Endodermal cell (in vitro differentiated cells): ENCODE data around the gene DLG2. TPM values are rescaled to one million over a fixed set of nuclear protein-coding genes. Genes with fewer than 3 reads are reported as not detected.

ENCODE experiments used
- DNase-seq: peaks from one replicate; pipeline ENCODE4 v3.0.0-alpha.2; 2017
- H3K27ac ChIP-seq: 2 replicates; pipeline ENCODE4 v1.5.1; 2013; ENCODE audit warnings: mild to moderate bottlenecking, low read depth, low read length, moderate library complexity
- H3K27me3 ChIP-seq: 2 replicates; pipeline ENCODE4 v1.6.1; 2013; ENCODE audit warnings: mild to moderate bottlenecking, low read length, moderate library complexity; ENCODE audit not compliant: insufficient read depth, control insufficient read depth, poor library complexity, severe bottlenecking
- H3K36me3 ChIP-seq: 2 replicates; pipeline ENCODE4 v1.7.0; 2013; ENCODE audit warnings: mild to moderate bottlenecking, low read length, moderate library complexity; ENCODE audit not compliant: control insufficient read depth, insufficient read depth
- H3K4me1 ChIP-seq: one replicate; pipeline ENCODE4 v1.7.0; 2013; ENCODE audit warnings: low read length; ENCODE audit not compliant: control insufficient read depth, insufficient read depth
- H3K4me3 ChIP-seq: 2 replicates; pipeline ENCODE4 v1.5.1; 2013; ENCODE audit warnings: mild to moderate bottlenecking, low read length, moderate library complexity
- H3K9ac ChIP-seq: 2 replicates; pipeline ENCODE4 v1.6.1; 2013; ENCODE audit warnings: mild to moderate bottlenecking, low read length, moderate library complexity; ENCODE audit not compliant: poor library complexity, severe bottlenecking; ENCODE audit errors: extremely low read depth
- H3K9me3 ChIP-seq: 2 replicates; pipeline ENCODE4 v1.6.1; 2013; ENCODE audit warnings: mild to moderate bottlenecking, low read length, moderate library complexity; ENCODE audit not compliant: control insufficient read depth
- H3K27ac Mint-ChIP-seq: 2 replicates; pipeline ENCODE4 v1.8.0; 2020; ENCODE audit warnings: mixed read lengths
- H3K27me3 Mint-ChIP-seq: 2 replicates; pipeline ENCODE4 v1.8.0; 2021; ENCODE audit warnings: mild to moderate bottlenecking, mixed read lengths; ENCODE audit not compliant: insufficient read depth
- H3K36me3 Mint-ChIP-seq: 2 replicates; pipeline ENCODE4 v1.8.0; 2020; ENCODE audit warnings: low read depth, mixed read lengths
- H3K4me1 Mint-ChIP-seq: 2 replicates; pipeline ENCODE4 v1.8.0; 2020; ENCODE audit warnings: mixed read lengths
- H3K4me3 Mint-ChIP-seq: 2 replicates; pipeline ENCODE4 v1.8.0; 2020; ENCODE audit warnings: mild to moderate bottlenecking, moderate library complexity, mixed read lengths
- H3K9me3 Mint-ChIP-seq: 2 replicates; pipeline ENCODE4 v1.8.0; 2020; ENCODE audit warnings: mild to moderate bottlenecking, mixed read lengths
- WGBS, 2 experiments: methylation state at CpG; one replicate each; pipeline versions ENCODE4 v1.1.5 to v1.1.7; 2013; ENCODE audit warnings: missing lambda C conversion rate in 2 of 2, mixed read lengths in 1 of 2; ENCODE audit not compliant: insufficient coverage in 1 of 2, insufficient read length in 1 of 2; 5-methylcytosine and 5-hydroxymethylcytosine counted together
- total RNA-seq, 2 donors: library from RNA; stranded (reverse); fragmentation: NEBNext Ultra II Directional in 1 of 2; extraction: Animal tissue kit (Norgen Biotek cat#: 25700) in 1 of 2; gene quantifications; 2 replicates in 1 of 2; 3 replicates in 1 of 2; pipeline ENCODE4 v1.2.1, GENCODE V29; 2021
- TF ChIP-seq, protein P1 (sequence below): fragments of 200-600 bp; sonication (generic); conservative IDR thresholded peaks from 2 replicates; pipeline ENCODE4 v1.5.0; 2021; ENCODE audit warnings: antibody characterized with exemption, mild to moderate bottlenecking

Gene DLG2
- total RNA-seq, 2 donors from 2014 or later, result 9.6 to 10.6 TPM

DNA sequence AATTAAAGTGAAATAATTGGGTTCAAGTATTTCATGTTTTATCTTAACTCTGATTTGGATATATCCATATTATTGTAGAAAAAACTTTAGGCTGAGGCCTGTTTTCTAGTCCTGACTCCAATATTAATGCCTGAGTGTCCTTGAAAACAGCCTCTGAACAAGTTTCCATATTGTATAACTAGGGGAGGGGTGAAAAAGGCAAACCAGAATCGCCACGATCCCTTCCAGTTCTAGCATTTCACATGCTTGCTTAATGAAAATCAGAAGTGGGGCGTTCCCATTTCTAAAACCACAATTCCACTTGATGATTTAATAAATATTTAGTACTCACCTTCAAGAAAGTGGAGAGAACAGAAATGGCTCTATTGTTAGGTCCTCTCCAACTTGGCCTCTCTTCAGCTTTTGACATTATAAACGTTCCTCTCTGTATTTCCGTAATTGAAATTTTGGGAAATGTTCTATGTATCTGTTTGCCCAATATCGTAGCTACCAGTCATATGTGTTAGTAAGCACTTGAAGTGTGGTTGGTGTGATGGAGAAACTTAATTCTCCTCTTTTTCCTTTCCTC, 1779.6 kb downstream of the DLG2 start:
- no peak for DNase-seq
- no peaks in the 10 kb centered on the region for H3K9me3 Mint-ChIP-seq
- Histone ChIP-seq H3K27ac (no peak overlapping the region), H3K9ac (no peak overlapping the region), H3K9me3 (no peaks in the 10 kb centered on the region), H3K4me3 (no peak overlapping the region), H3K4me1 (no peaks in the 10 kb centered on the region), H3K36me3 (no peaks in the 10 kb centered on the region), H3K27me3 (no peaks in the 10 kb centered on the region)
- H3K36me3 Mint-ChIP-seq, result no peaks in the 10 kb centered on the region
- H3K27ac Mint-ChIP-seq, result no peak overlapping the region
- H3K27me3 Mint-ChIP-seq, result no peaks in the 10 kb centered on the region
- WGBS, 2 experiments, result 93 to 100% methylated on average over 2 to 6 of the region's 6 CpGs
- H3K4me3 Mint-ChIP-seq, result no peak overlapping the region
- no peaks in the 10 kb centered on the region for H3K4me1 Mint-ChIP-seq
- TF ChIP-seq, protein P1, sequence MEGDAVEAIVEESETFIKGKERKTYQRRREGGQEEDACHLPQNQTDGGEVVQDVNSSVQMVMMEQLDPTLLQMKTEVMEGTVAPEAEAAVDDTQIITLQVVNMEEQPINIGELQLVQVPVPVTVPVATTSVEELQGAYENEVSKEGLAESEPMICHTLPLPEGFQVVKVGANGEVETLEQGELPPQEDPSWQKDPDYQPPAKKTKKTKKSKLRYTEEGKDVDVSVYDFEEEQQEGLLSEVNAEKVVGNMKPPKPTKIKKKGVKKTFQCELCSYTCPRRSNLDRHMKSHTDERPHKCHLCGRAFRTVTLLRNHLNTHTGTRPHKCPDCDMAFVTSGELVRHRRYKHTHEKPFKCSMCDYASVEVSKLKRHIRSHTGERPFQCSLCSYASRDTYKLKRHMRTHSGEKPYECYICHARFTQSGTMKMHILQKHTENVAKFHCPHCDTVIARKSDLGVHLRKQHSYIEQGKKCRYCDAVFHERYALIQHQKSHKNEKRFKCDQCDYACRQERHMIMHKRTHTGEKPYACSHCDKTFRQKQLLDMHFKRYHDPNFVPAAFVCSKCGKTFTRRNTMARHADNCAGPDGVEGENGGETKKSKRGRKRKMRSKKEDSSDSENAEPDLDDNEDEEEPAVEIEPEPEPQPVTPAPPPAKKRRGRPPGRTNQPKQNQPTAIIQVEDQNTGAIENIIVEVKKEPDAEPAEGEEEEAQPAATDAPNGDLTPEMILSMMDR, result no peak

DNA sequence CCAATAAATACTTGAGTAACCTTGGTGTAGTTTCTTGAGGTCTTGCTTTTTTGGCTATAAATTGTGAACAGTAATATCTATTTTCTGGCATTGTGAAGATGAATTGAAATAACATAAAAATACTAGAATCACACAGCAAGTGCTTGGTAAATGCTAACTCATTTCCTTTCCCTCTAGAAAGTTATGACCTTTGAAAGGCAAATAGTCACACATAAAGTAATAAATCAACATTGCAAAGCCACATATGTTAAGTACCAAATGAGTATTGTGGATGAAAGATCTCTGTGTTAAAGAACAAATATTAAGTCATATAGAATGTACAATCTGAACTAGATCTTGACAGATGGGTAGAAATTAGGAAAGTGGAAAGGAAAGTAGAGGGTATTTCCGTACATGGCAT, 1781.3 kb downstream of the DLG2 start:
- peaks cover 1% of the 10 kb centered on the region for H3K27me3 Mint-ChIP-seq
- no peaks in the 10 kb centered on the region for H3K9me3 Mint-ChIP-seq
- H3K36me3 Mint-ChIP-seq, result no peaks in the 10 kb centered on the region
- peaks cover 6% of the 10 kb centered on the region for H3K27me3 ChIP-seq
- DNase-seq, result no peak
- H3K4me3 Mint-ChIP-seq, result no peak overlapping the region
- TF ChIP-seq, protein P1, result no peak
- H3K4me3 ChIP-seq, result no peak overlapping the region
- no peak overlapping the region for H3K9ac ChIP-seq
- no peaks in the 10 kb centered on the region for H3K36me3 ChIP-seq
- H3K9me3 ChIP-seq, result no peaks in the 10 kb centered on the region
- H3K27ac ChIP-seq, result no peak overlapping the region
- H3K4me1 ChIP-seq, result no peaks in the 10 kb centered on the region
- no peaks in the 10 kb centered on the region for H3K4me1 Mint-ChIP-seq
- 92 to 100% methylated on average over 1 of the region's 1 CpG for WGBS, 2 experiments
- H3K27ac Mint-ChIP-seq, result no peak overlapping the region

DNA sequence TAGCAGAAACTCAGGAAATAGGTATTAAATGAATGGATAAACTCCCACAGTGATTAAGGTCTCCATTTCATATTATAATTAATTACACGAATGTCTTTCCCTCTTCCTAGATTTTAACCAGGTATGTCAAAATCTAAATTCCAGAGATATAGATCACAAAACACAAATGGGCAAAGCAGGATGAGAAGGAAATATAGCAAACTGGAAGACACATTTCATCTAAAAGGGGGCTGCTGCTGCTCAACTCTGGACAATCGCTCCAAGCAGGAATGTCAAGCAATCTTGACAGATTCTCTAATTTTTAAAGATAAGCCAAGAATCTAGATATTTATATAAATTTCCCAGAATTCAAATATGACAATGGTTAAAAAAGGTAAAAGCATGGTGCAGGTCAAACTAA, 1786.8 kb downstream of the DLG2 start:
- Mint-ChIP-seq H3K9me3 (no peaks in the 10 kb centered on the region), H3K27me3 (peaks cover 11% of the 10 kb centered on the region), H3K27ac (no peak overlapping the region), H3K36me3 (no peaks in the 10 kb centered on the region), H3K4me3 (no peak overlapping the region), H3K4me1 (peaks cover 13% of the 10 kb centered on the region)
- H3K4me3 ChIP-seq, result no peak overlapping the region
- no peak overlapping the region for H3K9ac ChIP-seq
- no peak for DNase-seq
- TF ChIP-seq, protein P1, result no peak
- H3K27ac ChIP-seq, result no peak overlapping the region
- 84% methylated on average over 2 of the region's 2 CpGs; no CpG with 5 or more reads in 1 of the 2 experiments for WGBS, 2 experiments
- H3K4me1 ChIP-seq, result no peaks in the 10 kb centered on the region
- no peaks in the 10 kb centered on the region for H3K36me3 ChIP-seq
- H3K27me3 ChIP-seq, result peaks cover 39% of the 10 kb centered on the region
- no peaks in the 10 kb centered on the region for H3K9me3 ChIP-seq
